ENCODE results near the gene FYB1.

DNA sequence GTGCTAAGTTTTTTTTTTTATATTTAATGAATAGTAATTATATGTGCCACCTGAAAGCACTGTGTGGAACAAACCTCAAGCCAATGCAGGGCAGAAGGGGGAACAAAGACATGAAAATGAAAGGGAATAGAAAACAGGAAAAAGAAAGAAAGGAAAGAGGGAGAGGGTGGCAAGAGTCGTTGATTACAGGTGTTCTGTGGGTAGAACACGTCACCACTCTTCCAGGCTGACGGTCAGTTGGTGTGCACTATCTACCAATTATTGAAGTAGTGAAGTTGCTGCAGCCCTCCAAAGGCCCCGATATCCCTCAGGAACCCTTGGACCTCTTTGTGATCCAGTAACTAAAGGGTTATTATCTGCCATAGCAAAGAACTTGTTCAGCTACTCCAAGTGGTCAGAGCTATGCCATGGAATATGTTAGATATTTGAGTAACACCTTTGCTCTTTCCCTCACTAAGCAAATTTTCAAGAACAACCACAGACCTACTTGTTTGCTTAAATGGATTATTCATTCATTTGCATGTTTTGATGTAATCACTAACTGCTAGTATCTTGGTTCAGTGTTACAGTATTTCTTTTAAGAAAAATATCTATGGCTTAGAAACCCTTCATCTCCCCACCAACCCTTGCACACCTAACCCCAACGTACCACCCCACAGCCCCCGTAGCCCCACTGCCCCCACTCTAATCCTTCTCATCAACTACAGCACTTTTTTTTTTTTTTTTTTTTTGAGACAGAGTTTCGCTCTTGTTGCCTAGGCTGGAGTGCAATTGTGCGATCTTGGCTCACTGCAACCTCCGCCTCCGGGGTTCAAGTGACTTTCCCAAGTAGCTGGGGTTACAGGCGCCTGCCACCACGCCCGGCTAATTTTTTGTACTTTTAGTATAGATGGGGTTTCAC is 31.3 kb downstream of the FYB1 start:
- TF ChIP-seq POLR2A (IDR thresholded peaks at IDR 0.05) = no peak
- TF ChIP-seq, protein P1, sequence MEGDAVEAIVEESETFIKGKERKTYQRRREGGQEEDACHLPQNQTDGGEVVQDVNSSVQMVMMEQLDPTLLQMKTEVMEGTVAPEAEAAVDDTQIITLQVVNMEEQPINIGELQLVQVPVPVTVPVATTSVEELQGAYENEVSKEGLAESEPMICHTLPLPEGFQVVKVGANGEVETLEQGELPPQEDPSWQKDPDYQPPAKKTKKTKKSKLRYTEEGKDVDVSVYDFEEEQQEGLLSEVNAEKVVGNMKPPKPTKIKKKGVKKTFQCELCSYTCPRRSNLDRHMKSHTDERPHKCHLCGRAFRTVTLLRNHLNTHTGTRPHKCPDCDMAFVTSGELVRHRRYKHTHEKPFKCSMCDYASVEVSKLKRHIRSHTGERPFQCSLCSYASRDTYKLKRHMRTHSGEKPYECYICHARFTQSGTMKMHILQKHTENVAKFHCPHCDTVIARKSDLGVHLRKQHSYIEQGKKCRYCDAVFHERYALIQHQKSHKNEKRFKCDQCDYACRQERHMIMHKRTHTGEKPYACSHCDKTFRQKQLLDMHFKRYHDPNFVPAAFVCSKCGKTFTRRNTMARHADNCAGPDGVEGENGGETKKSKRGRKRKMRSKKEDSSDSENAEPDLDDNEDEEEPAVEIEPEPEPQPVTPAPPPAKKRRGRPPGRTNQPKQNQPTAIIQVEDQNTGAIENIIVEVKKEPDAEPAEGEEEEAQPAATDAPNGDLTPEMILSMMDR (IDR thresholded peaks at IDR 0.05) = no peak

All from lower leg skin (tissue), 3 donors.